ENCODE measurements around the gene DACT3. TPM values are rescaled to one million over a fixed set of nuclear protein-coding genes. Genes with fewer than 3 reads are reported as not detected.

The DACT3 gene, protein sequence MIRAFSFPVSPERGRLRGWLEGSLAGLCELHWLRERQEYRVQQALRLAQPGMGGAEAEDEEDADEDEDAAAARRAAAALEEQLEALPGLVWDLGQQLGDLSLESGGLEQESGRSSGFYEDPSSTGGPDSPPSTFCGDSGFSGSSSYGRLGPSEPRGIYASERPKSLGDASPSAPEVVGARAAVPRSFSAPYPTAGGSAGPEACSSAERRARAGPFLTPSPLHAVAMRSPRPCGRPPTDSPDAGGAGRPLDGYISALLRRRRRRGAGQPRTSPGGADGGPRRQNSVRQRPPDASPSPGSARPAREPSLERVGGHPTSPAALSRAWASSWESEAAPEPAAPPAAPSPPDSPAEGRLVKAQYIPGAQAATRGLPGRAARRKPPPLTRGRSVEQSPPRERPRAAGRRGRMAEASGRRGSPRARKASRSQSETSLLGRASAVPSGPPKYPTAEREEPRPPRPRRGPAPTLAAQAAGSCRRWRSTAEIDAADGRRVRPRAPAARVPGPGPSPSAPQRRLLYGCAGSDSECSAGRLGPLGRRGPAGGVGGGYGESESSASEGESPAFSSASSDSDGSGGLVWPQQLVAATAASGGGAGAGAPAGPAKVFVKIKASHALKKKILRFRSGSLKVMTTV
- polyA plus RNA-seq, result not detected

- H3K4me1 Mint-ChIP-seq, result peaks cover 5 to 9% (median 8%) of the 10 kb centered on the region in 3 donors
- peaks cover 24% of the 10 kb centered on the region for H3K27me3 Mint-ChIP-seq
- peak within 1 kb of the TSS; percentile 63 to 93 (median 84) for H3K4me3 Mint-ChIP-seq
Observed at GRCh38 chr19:46661020-46661731, at the start of gene DACT3. Gene DACT3 (minus strand): TSS chr19:46661182. CDS start chr19:46661064, 118 bp downstream.

DNA sequence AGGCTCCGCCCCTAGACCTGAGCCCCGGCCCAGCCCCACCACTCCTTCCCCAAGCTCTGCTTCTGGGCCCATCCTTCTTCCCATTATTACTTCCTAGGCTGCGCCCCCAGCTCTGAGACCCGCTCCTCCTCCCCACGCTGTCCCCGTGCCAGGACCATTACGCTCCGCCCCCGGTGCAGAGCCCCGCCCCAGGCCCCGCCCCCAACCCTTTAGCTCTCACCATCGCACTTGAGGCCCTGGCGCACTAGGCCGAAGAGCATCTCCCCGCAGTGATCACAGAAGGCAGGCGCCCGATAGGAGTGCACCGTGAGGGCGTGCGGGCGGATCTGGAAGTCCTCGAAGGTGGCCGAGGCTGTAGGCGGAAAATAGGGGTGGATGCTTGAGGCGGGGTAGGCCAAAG is 49.7 kb upstream of the DACT3 start:
- no peaks in the 10 kb centered on the region for H3K9me3 Mint-ChIP-seq
- peaks cover 9 to 20% (median 11%) of the 10 kb centered on the region in 3 donors for H3K4me1 Mint-ChIP-seq
- peak overlapping the region in 1 of 4 donors; percentile 30 for H3K4me3 Mint-ChIP-seq
- H3K27ac Mint-ChIP-seq, result no peak overlapping the region
- peaks cover 1% of the 10 kb centered on the region for H3K36me3 Mint-ChIP-seq
- no peaks in the 10 kb centered on the region for H3K27me3 Mint-ChIP-seq

More at GRCh38 chr19:46661020-46661731, at the start of gene DACT3:
- H3K27ac Mint-ChIP-seq, result peak within 1 kb of the TSS; percentile 52 to 94 (median 54)
- H3K9me3 Mint-ChIP-seq, result no peaks in the 10 kb centered on the region
- peaks cover under 1% of the 10 kb centered on the region for H3K36me3 Mint-ChIP-seq

- peak overlapping the region in 1 of 4 donors; percentile 37 for H3K4me3 Mint-ChIP-seq
Observed at GRCh38 chr19:46704379-46705076, 43.5 kb upstream of the DACT3 start.

DNA sequence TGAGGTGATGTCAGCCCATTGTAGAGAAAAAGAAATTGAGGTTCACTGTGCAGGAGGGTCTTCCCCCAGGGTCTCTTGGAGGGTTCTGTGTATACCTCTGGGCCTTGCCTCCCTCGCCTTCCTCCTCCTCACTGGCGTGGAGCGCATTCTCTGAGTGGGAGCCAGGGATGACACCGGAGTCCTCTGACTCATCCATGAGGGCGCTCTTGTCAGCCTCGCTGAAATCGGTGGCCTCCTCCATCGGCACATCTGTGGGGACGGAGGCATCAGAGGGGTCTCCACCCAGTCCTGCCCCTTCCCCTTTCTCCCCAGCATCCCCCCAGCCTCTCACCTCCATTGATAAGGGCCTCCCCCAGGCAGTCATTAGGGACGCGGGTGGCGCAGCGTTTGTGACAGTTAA is 39.7 kb upstream of the DACT3 start:
- Mint-ChIP-seq H3K27ac (no peak overlapping the region), H3K4me3 (no peak overlapping the region), H3K36me3 (peaks cover 8% of the 10 kb centered on the region), H3K27me3 (no peaks in the 10 kb centered on the region), H3K4me1 (peaks cover 4 to 8% (median 5%) of the 10 kb centered on the region in 3 donors), H3K9me3 (no peaks in the 10 kb centered on the region)

More at GRCh38 chr19:46704379-46705076, 43.5 kb upstream of the DACT3 start:
- Mint-ChIP-seq H3K27me3 (no peaks in the 10 kb centered on the region), H3K4me1 (peaks cover 4 to 7% (median 5%) of the 10 kb centered on the region in 3 donors), H3K36me3 (peaks cover 5% of the 10 kb centered on the region), H3K27ac (peak overlapping the region; percentile 0 to 78 (median 39)), H3K9me3 (no peaks in the 10 kb centered on the region)

DNA sequence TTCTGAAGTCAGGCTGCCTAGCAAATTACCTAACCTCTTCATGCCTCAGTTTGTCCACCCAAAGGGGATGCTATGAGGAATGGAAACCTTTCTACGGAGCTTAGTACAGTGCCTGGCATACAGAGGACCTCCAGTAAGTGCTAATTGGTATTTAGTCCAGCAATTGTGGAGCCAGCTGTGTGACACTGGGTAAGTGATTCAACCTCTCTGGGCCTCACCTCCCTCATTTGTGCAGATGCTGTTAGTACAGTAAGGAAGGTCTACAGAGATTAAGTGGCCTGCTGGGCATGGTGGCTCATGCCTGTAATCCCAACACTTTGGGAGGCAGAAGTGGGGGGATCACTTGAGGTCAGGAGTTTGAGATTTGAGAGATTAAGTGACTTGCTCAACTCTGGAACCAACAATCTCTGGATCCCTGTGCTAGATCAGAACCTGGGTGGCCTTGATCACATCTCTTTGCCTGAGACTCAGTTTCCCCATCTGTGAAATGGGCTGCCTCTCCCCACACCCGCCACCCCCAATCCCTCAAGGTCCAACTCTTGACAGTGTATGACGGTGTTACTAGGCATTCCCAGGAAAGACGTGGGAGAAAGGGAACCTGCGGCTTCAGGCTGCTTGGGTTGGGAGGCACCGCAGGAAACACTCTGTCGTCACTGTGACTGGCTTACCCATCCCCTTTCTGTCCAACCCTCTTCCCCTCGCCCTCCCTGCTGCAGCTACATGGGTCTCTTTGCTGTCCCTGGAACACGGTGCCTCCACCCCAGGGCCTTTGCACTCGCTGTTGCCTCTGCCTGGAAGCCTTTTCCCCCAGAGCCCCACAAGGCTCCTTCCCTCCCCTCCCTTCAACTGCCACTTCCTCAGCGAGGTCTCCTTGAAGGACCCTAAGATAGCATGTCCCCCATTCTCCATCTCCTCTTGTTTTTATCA is 37.7 kb upstream of the DACT3 start:
- H3K4me3 Mint-ChIP-seq, result no peak overlapping the region
- H3K4me1 Mint-ChIP-seq, result peaks cover 0 to 3% (median 0%) of the 10 kb centered on the region in 3 donors
- no peaks in the 10 kb centered on the region for H3K9me3 Mint-ChIP-seq
- no peak overlapping the region for H3K27ac Mint-ChIP-seq
- H3K27me3 Mint-ChIP-seq, result no peaks in the 10 kb centered on the region
- H3K36me3 Mint-ChIP-seq, result peaks cover 6% of the 10 kb centered on the region

- peak overlapping the region in 2 of 3 donors; percentile 63 to 82 for H3K27ac Mint-ChIP-seq
- H3K36me3 Mint-ChIP-seq, result peaks cover 6% of the 10 kb centered on the region
Observed at GRCh38 chr19:46697204-46697960, 36.4 kb upstream of the DACT3 start.

DNA sequence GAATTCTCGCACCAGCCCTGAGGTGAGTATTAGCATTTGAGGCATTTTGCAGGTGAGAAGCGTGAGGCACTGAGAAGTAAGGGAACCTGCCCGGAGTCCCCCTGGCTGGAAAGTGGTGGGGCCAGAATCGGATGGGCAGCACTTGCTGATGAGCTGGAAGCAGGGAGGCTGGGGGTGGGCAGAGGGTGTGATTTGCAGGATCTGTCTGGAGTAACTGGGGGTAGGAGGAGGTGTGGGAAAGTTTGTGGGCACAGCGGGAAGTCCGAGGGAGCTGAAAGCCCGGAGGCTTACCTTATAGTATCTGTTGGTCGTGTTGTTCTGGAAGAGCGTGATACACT is 35.9 kb upstream of the DACT3 start:
- H3K4me3 Mint-ChIP-seq, result no peak overlapping the region
- peak overlapping the region in 1 of 3 donors; percentile 82 for H3K27ac Mint-ChIP-seq
- H3K4me1 Mint-ChIP-seq, result peaks cover 0 to 3% (median 0%) of the 10 kb centered on the region in 3 donors
- H3K36me3 Mint-ChIP-seq, result peaks cover 8% of the 10 kb centered on the region
- no peaks in the 10 kb centered on the region for H3K27me3 Mint-ChIP-seq
- H3K9me3 Mint-ChIP-seq, result no peaks in the 10 kb centered on the region

More at GRCh38 chr19:46697204-46697960, 36.4 kb upstream of the DACT3 start:
- Mint-ChIP-seq H3K9me3 (no peaks in the 10 kb centered on the region), H3K27me3 (no peaks in the 10 kb centered on the region), H3K4me1 (peaks cover 0 to 3% (median 0%) of the 10 kb centered on the region in 3 donors), H3K4me3 (no peak overlapping the region)

- Mint-ChIP-seq H3K27ac (no peak overlapping the region), H3K27me3 (no peaks in the 10 kb centered on the region), H3K9me3 (no peaks in the 10 kb centered on the region), H3K4me3 (no peak overlapping the region), H3K36me3 (peaks cover 6% of the 10 kb centered on the region), H3K4me1 (peaks cover 0 to 1% (median 0%) of the 10 kb centered on the region in 3 donors)
Observed at GRCh38 chr19:46696052-46696451, 35.1 kb upstream of the DACT3 start.

DNA sequence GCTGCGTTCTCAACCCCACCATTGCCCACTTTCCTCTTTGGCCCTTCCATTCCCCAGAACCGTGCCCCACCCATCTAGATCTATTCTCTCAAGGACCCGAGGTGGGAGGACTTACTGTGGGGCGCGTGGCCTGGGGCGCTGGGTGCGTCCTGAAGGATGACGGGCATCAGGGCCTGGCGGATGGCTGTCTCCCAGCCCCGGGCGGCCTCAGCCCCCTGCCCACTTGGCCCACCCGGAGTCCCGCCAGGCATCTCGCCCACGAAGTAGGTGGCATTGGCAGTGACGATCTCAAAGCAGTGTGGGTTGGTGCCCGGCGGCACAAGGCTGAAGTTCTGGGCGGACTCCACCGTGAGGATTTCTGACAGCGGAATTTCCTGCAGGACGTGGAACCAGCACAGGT is 32.8 kb upstream of the DACT3 start:
- no peaks in the 10 kb centered on the region for H3K9me3 Mint-ChIP-seq
- H3K4me3 Mint-ChIP-seq, result no peak overlapping the region
- no peak overlapping the region for H3K27ac Mint-ChIP-seq
- H3K36me3 Mint-ChIP-seq, result peaks cover 3% of the 10 kb centered on the region
- no peaks in the 10 kb centered on the region for H3K27me3 Mint-ChIP-seq
- H3K4me1 Mint-ChIP-seq, result peaks cover 0 to 1% (median 0%) of the 10 kb centered on the region in 3 donors

GRCh38 chr19:46692918-46693722 is 32.1 kb upstream of the DACT3 start:
- Mint-ChIP-seq H3K27ac (peak overlapping the region in 1 of 3 donors; percentile 46), H3K27me3 (no peaks in the 10 kb centered on the region), H3K4me1 (no peaks in the 10 kb centered on the region), H3K4me3 (no peak overlapping the region), H3K36me3 (peaks cover 3% of the 10 kb centered on the region), H3K9me3 (no peaks in the 10 kb centered on the region)

DNA sequence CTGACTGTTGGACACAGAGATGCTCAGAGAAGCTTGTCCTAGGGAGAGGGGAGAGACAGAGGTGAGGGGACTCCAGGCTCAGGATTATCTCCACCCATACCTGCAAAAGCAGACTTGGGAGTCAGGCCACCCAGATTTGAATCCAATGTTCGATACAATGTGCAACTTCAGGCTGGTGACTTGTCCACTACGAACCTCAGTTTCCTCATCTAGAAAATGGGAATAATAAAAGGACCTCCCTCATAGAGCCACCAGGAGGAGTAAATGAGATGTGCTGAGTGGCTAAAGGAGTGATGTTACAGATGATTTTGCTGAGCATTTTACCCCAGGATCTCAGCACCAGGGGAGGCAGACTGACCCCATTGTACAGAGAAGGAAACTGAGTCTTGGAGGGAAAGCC is 31.0 kb upstream of the DACT3 start:
- H3K36me3 Mint-ChIP-seq, result peaks cover 3% of the 10 kb centered on the region
- no peak overlapping the region for H3K27ac Mint-ChIP-seq
- no peak overlapping the region for H3K4me3 Mint-ChIP-seq
- H3K4me1 Mint-ChIP-seq, result no peaks in the 10 kb centered on the region
- H3K27me3 Mint-ChIP-seq, result no peaks in the 10 kb centered on the region
- H3K9me3 Mint-ChIP-seq, result no peaks in the 10 kb centered on the region

DNA sequence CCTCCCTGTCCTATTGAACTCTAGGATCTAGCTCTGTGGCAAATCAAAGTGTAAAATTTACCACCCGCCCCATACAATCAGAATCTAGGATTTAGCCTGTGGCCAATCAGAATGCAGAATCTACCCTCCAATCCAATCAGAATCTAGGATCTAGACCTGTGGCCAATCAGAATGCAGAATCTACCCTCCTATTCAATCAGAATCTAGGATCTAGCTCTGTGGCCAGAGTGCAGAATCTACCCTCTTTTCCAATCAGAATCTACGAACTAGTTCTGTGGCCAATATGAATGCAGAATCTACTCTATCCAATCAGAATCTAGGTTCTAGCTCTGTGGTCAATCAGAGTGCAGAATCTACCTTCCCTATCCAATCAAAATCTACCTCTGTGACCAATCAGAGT is 30.1 kb upstream of the DACT3 start:
- Mint-ChIP-seq H3K4me1 (no peaks in the 10 kb centered on the region), H3K9me3 (no peaks in the 10 kb centered on the region), H3K27me3 (no peaks in the 10 kb centered on the region), H3K27ac (peak overlapping the region in 1 of 3 donors; percentile 36), H3K4me3 (no peak overlapping the region), H3K36me3 (peaks cover 3% of the 10 kb centered on the region)
